Spleen (tissue), 11 donors: ENCODE data around the gene TMEM175. TPM values are rescaled to one million over a fixed set of nuclear protein-coding genes. Genes with fewer than 3 reads are reported as not detected.
"Not testable (repeated sequence)": the region's sequence is repeated elsewhere in the genome, so short reads cannot be mapped to it uniquely, and the experiment has no call there.

Source experiments
- DNase-seq: peaks from one replicate; pipeline ENCODE4 v3.0.0-alpha.2; 2020
- H3K27ac ChIP-seq, 8 donors: fragments of 200-600 bp; sonication (generic) in 7 of 8; 1 replicate in 4 of 8; 2 replicates in 4 of 8; pipeline versions ENCODE4 v1.5.0 to v1.8.0; 2016 to 2021; ENCODE audit warnings: inconsistent platforms in 4 of 8, mild to moderate bottlenecking in 4 of 8, moderate library complexity in 1 of 8
- H3K27me3 ChIP-seq, 7 donors: fragments of 200-600 bp; sonication (generic) in 6 of 7; replicated peaks in 1 of 7; 1 replicate in 4 of 7; 2 replicates in 3 of 7; pipeline versions ENCODE4 v1.5.0 to v1.8.0; 2016 to 2021; ENCODE audit warnings: inconsistent platforms in 3 of 7, mild to moderate bottlenecking in 1 of 7
- H3K36me3 ChIP-seq, 6 donors: fragments of 200-600 bp; sonication (generic) in 5 of 6; 1 replicate in 4 of 6; 2 replicates in 2 of 6; pipeline versions ENCODE4 v1.5.0 to v1.8.0; 2016 to 2021; ENCODE audit warnings: inconsistent platforms in 2 of 6
- H3K4me1 ChIP-seq, 6 donors: fragments of 200-600 bp; sonication (generic) in 5 of 6; 1 replicate in 3 of 6; 2 replicates in 3 of 6; pipeline versions ENCODE4 v1.5.0 to v1.8.0; 2016 to 2021; ENCODE audit warnings: inconsistent platforms in 3 of 6
- H3K4me3 ChIP-seq, 8 donors: fragments of 200-600 bp; sonication (generic) in 7 of 8; 1 replicate in 4 of 8; 2 replicates in 4 of 8; pipeline versions ENCODE4 v1.5.0 to v1.8.0; 2016 to 2021; ENCODE audit warnings: inconsistent platforms in 4 of 8, mild to moderate bottlenecking in 4 of 8, moderate library complexity in 2 of 8
- H3K9me3 ChIP-seq, 8 donors: fragments of 200-600 bp; sonication (generic) in 7 of 8; 1 replicate in 4 of 8; 2 replicates in 4 of 8; pipeline versions ENCODE4 v1.5.0 to v1.8.0; 2016 to 2021; ENCODE audit warnings: inconsistent platforms in 4 of 8
- POLR2A ChIP-seq, 3 donors: fragments of 450-650 bp; IDR thresholded peaks; one replicate each; pipeline ENCODE4 v1.5.1; 2017; ENCODE audit warnings: antibody characterized with exemption in 3 of 3, mild to moderate bottlenecking in 1 of 3
- POLR2AphosphoS5 ChIP-seq, 3 donors: sonication (generic); formaldehyde crosslinking; IDR thresholded peaks; one replicate each; pipeline ENCODE4 v1.5.1; 2017; ENCODE audit warnings: antibody characterized with exemption in 3 of 3
- WGBS, 5 donors: extraction: QIAGEN DNeasy Blood & Tissue Kit in 3 of 5; methylation state at CpG; one replicate each; pipeline versions ENCODE4 v1.1.5 to v1.1.7; 2013 to 2018; 5-methylcytosine and 5-hydroxymethylcytosine counted together
- intact Hi-C: fragments of 100-400 bp; cut with DNase I; formaldehyde crosslinking; loops from one replicate; pipeline ENCODE4 v1.15.0; 2023; ENCODE audit warnings: low total_unique reads
- polyA plus RNA-seq, 3 donors: library from polyadenylated mRNA; stranded (reverse); fragments of 200-250 nt; gene quantifications; one replicate each; pipeline ENCODE4 v1.2.1, GENCODE V29; 2013
- total RNA-seq, 7 donors: library from RNA; depleted of rRNA in 3 of 7; stranded (reverse); fragments of >200 nt in 3 of 7; fragmentation: NEBNext Ultra II Directional in 4 of 7; extraction: Animal tissue kit (Norgen Biotek cat#: 25700) in 4 of 7; gene quantifications; one replicate each; pipeline versions ENCODE4 v1.1.0 to v1.2.1, GENCODE V29; 2016 to 2021
- TF ChIP-seq, protein P1 (sequence below), 11 experiments: fragments of 200-600 bp in 7 of 11; fragments of 450-650 bp in 4 of 11; sonication (generic) in 4 of 11; IDR thresholded peaks in 8 of 11; conservative IDR thresholded peaks in 3 of 11; 1 replicate in 7 of 11; 2 replicates in 4 of 11; pipeline versions ENCODE4 v1.4.0 to v1.8.0; 2016 to 2021; ENCODE audit warnings: antibody characterized with exemption in 11 of 11, inconsistent platforms in 4 of 11, mild to moderate bottlenecking in 1 of 11
- donor health status: healthy with polysubstance abuse.
- donor health status: DM: no; HTN: no; CAD: no; lungs with moderate emphysema.
- donor health status: DM: no; HTN: no; CAD: no.
- donor health status: Bipolar disorder and iron deficiency.
- donor health status: healthy.
- donor health status: DM: no; HTN: no; CAD: no.
- donor health status: DM: yes; HTN: yes; CAD: no.

The TMEM175 gene
- total and polyA plus RNA-seq, 10 donors, result 38.2 to 83.9 (median 60.4) TPM

DNA sequence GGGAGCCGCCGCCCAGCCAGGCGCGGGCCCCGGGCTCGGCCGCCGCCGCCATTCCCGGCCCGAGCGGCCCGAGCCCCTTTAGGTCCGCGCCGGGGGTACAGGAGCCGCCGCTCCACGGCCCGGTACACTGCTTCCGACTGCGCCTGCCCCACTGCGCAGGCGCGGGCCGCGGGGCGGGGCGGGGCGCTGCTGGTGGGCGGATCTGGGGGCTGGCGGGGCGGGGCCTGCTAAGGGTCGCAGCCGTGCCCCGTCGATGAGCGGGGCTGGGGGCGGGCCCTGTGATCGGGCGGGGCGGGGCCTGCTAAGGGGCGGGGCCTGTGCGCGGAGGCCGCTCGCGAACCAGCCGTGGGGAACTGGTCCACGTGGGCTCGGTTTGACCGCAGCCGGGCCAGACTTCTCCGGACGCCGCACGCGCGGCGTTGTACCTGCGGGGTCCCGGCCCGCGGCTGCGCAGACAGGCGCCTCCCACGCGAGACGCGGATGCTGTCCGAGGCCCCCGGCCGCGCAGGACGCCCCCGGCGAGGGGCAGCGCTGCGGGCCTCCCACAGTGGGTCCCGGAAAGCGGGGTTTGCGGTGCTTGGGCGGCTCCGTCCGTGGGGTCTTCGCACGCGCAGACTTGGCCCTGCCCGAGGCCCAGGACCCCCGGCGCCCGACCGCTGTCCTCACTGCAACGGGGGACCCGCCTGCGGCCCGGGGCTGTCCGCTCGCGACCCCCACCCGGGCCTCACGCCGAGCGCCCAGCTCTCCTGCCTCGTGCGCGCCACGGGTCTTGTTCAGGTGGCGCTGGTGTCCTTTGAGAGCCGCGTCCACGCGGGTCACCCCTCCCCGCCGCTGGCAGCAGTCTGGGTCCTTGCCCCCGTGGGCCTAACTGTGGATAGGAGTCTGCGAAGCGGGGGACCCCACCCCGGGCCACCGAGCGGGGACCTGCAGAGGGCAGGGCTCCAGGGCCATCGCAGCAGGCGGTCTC, 41.5 kb downstream of the TMEM175 start, which contains the start of gene DGKQ:
TSS of gene DGKQ (minus strand) at position 139 of the 967 bp plus-strand sequence. CDS start at position 52, 87 bp downstream.
- peak; percentile 15 to 59 (median 58) for TF ChIP-seq POLR2AphosphoS5 (IDR thresholded peaks at IDR 0.05)
- TF ChIP-seq, protein P1, sequence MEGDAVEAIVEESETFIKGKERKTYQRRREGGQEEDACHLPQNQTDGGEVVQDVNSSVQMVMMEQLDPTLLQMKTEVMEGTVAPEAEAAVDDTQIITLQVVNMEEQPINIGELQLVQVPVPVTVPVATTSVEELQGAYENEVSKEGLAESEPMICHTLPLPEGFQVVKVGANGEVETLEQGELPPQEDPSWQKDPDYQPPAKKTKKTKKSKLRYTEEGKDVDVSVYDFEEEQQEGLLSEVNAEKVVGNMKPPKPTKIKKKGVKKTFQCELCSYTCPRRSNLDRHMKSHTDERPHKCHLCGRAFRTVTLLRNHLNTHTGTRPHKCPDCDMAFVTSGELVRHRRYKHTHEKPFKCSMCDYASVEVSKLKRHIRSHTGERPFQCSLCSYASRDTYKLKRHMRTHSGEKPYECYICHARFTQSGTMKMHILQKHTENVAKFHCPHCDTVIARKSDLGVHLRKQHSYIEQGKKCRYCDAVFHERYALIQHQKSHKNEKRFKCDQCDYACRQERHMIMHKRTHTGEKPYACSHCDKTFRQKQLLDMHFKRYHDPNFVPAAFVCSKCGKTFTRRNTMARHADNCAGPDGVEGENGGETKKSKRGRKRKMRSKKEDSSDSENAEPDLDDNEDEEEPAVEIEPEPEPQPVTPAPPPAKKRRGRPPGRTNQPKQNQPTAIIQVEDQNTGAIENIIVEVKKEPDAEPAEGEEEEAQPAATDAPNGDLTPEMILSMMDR (IDR thresholded peaks at IDR 0.05 in 8 of 11, conservative IDR thresholded peaks at IDR 0.05 in 3 of 11), result no peak
- Histone ChIP-seq H3K27ac (peak within 1 kb of the TSS in 7 of 8 donors; percentile 7 to 77 (median 51)), H3K36me3 (no peaks in the 10 kb centered on the region), H3K4me1 (peaks cover 13 to 57% (median 37%) of the 10 kb centered on the region in 6 donors), H3K27me3 (peaks cover 0 to 5% (median 0%) of the 10 kb centered on the region in 7 donors), H3K9me3 (no peaks in the 10 kb centered on the region), H3K4me3 (peak within 1 kb of the TSS; percentile 72 to 95 (median 82))
- WGBS, 5 donors, result 11 to 74% (median 35%) methylated on average over 23 to 123 of the region's 123 CpGs
- intact Hi-C loops, result loop anchor here (5.0 kb wide), 1 partner anchor 41 kb away; the partner anchor contains the start of genes GAK and TMEM175
- peak; percentile 96 for DNase-seq

DNA sequence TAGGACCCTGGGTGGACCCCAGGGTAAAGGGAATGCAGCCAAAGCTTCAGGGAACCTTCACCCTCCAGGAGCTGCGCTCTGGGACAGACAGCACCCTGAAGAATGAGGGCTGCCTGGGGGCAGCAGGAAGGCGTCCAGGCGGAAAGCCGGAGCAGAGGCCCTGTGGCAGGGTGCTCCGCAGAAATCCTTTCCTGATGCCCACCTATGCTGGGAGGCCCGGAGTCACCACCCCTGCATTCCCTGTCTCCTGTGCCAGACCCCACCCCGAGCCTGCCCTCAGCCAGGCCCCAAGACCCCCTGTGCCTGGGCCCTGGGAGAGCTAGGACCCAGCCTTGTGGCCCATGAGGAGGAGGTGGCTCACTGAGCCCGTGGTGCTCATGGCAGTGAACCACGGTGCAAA, 42.4 kb downstream of the TMEM175 start:
- TF ChIP-seq POLR2AphosphoS5 (IDR thresholded peaks at IDR 0.05), result no peak
- no peak for TF ChIP-seq POLR2A (IDR thresholded peaks at IDR 0.05)
- TF ChIP-seq, protein P1 (IDR thresholded peaks at IDR 0.05 in 8 of 11, conservative IDR thresholded peaks at IDR 0.05 in 3 of 11), result no peak
- 90 to 96% (median 96%) methylated on average over 9 of the region's 9 CpGs for WGBS, 5 donors
- Histone ChIP-seq H3K9me3 (no peaks in the 10 kb centered on the region), H3K27ac (no peak overlapping the region), H3K4me3 (no peak overlapping the region), H3K27me3 (peaks cover 0 to 5% (median 0%) of the 10 kb centered on the region in 7 donors), H3K36me3 (no peaks in the 10 kb centered on the region), H3K4me1 (peaks cover 13 to 59% (median 45%) of the 10 kb centered on the region in 6 donors)
- DNase-seq, result no peak
- intact Hi-C loops, result loop anchor here (5.0 kb wide), 1 partner anchor 42 kb away; the partner anchor contains the start of genes GAK and TMEM175

DNA sequence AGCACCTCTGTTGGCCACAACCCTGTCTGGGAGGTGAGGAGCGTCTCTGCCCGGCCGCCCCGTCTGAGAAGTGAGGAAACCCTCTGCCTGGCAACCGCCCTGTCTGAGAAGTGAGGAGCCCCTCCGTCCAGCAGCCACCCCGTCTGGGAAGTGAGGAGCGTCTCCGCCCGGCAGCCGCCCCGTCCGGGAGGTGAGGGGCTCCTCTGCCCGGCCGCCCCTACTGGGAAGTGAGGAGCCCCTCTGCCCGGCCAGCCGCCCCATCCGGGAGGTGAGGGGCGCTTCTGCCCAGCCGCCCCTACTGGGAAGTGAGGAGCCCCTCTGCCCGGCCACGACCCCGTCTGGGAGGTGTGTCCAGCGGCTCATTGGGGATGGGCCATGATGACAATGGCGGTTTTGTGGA, 43.8 kb downstream of the TMEM175 start:
- DNase-seq, H3K9me3 ChIP-seq, H3K36me3 ChIP-seq, H3K27me3 ChIP-seq, H3K4me3 ChIP-seq, intact Hi-C loops, H3K27ac ChIP-seq: not testable (repeated sequence)
- WGBS, 5 donors, result 94 to 100% (median 97%) methylated on average over 8 to 25 of the region's 25 CpGs; no CpG with 5 or more reads in 1 of the 5 donors
- peaks cover 13 to 51% (median 35%) of the 10 kb centered on the region in 6 donors for H3K4me1 ChIP-seq

DNA sequence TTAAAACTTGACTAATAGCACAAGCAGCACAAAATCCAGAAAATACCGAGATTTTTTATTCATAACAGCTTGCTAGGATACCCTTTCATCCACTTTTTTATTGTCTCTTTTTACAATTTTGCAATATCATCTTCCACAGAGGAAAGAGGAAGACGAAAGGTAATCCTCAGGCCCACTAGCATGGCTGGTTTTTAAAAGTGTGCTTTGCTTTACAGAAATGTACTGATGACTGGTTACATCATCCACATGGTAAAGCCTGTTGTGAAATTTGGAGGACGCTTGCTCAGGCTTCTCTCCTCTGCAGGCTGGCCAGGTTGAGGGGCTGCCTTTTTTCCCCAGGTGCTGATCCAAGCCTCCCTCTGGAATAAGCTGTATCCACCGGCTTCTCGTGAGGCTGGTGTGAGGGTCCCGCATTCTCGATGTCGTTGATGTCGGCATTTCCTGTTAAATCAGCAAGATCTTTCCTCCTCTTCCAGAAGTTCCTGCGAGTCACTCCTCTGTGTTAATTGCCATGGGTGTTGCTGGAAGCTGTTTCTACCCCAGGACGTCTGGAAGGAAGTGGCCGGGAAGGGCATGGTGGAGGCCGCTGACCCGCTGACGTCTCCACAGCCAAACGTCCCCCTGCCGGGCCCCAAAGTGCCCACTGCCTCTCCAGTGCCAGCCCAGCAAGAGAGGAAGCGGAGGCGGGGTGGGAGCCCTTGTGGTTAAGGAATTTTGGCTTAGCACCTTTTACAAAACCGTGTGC, 46.9 kb downstream of the TMEM175 start:
- H3K27ac ChIP-seq, result peak overlapping the region in 6 of 8 donors; percentile 6 to 70 (median 51)

More for the DNA sequence above, 46.9 kb downstream of the TMEM175 start:
- peaks cover 0 to 26% (median 10%) of the 10 kb centered on the region in 6 donors for H3K4me1 ChIP-seq
- no peaks in the 10 kb centered on the region for H3K36me3 ChIP-seq
- no peaks in the 10 kb centered on the region for H3K9me3 ChIP-seq
- DNase-seq, result no peak
- H3K27me3 ChIP-seq, result no peaks in the 10 kb centered on the region
- intact Hi-C loops, result no loop called here
- TF ChIP-seq POLR2A (IDR thresholded peaks at IDR 0.05) (no peak), POLR2AphosphoS5 (IDR thresholded peaks at IDR 0.05) (peak in 1 of 3 donors; percentile 26)
- H3K4me3 ChIP-seq, result no peak overlapping the region
- WGBS, 5 donors, result 33 to 52% (median 35%) methylated on average over 13 to 20 of the region's 20 CpGs
